DOHH2 (cell line): ENCODE data around the gene CFAP61.

ENCODE experiments used
- H3F3A ChIP-seq: fragments of 200-600 bp; sonication (generic), shearing (Covaris generic); 2 replicates; pipeline ENCODE4 v1.6.0; 2016; ENCODE audit warnings: antibody characterized with exemption, mild to moderate bottlenecking; ENCODE audit not compliant: control insufficient read depth, insufficient read depth
- H3K27ac ChIP-seq: fragments of 200-600 bp; sonication (generic); 2 replicates; pipeline ENCODE4 v1.5.1; 2014; ENCODE audit warnings: low read depth, mild to moderate bottlenecking, low read length, moderate library complexity
- H3K27me3 ChIP-seq: fragments of 200-600 bp; sonication (generic); 2 replicates; pipeline ENCODE4 v1.6.1; 2014; ENCODE audit warnings: mild to moderate bottlenecking, low read length, mixed read lengths; ENCODE audit not compliant: control insufficient read depth
- H3K36me3 ChIP-seq: fragments of 200-600 bp; sonication (generic); 2 replicates; pipeline ENCODE4 v1.6.1; 2014; ENCODE audit warnings: mild to moderate bottlenecking, low read length, moderate library complexity, mixed read lengths; ENCODE audit not compliant: control insufficient read depth
- H3K4me1 ChIP-seq: fragments of 200-600 bp; sonication (generic); 2 replicates; pipeline ENCODE4 v1.6.1; 2014; ENCODE audit warnings: mild to moderate bottlenecking, low read length, mixed read lengths; ENCODE audit not compliant: control insufficient read depth
- H3K4me2 ChIP-seq: fragments of 200-600 bp; sonication (generic); 2 replicates; pipeline ENCODE4 v1.6.0; 2014; ENCODE audit warnings: mild to moderate bottlenecking, low read length, moderate library complexity
- H3K4me3 ChIP-seq: fragments of 200-600 bp; sonication (generic); 2 replicates; pipeline ENCODE4 v1.5.1; 2014; ENCODE audit warnings: mild to moderate bottlenecking, low read length, mixed read lengths
- H3K79me2 ChIP-seq: fragments of 200-600 bp; sonication (generic); 2 replicates; pipeline ENCODE4 v1.6.1; 2014; ENCODE audit warnings: mild to moderate bottlenecking, low read length, mixed read lengths; ENCODE audit not compliant: control insufficient read depth
- H3K9me2 ChIP-seq: fragments of 200-600 bp; sonication (generic); replicated peaks from 2 replicates; pipeline ENCODE4 v1.6.1; 2014; ENCODE audit warnings: mild to moderate bottlenecking, low read length, mixed read lengths; ENCODE audit not compliant: control insufficient read depth
- H3K9me3 ChIP-seq: fragments of 200-600 bp; sonication (generic); 2 replicates; pipeline ENCODE4 v1.6.1; 2014; ENCODE audit warnings: antibody characterized with exemption, low read length, mixed read lengths; ENCODE audit not compliant: control insufficient read depth, insufficient read depth
- H4K20me1 ChIP-seq: fragments of 200-600 bp; sonication (generic); 2 replicates; pipeline ENCODE4 v1.6.0; 2014; ENCODE audit warnings: low read depth, mild to moderate bottlenecking, antibody characterized with exemption, low read length, moderate library complexity; ENCODE audit not compliant: control insufficient read depth, insufficient read depth
- EZH2phosphoT487 ChIP-seq: fragments of 200-600 bp; sonication (generic); IDR thresholded peaks from 2 replicates; pipeline ENCODE4 v1.6.1; 2017; ENCODE audit warnings: borderline replicate concordance, mild to moderate bottlenecking, antibody characterized with exemption, low read length, moderate library complexity, mixed read lengths
- TF ChIP-seq, protein P1 (sequence below): fragments of 200-600 bp; sonication (generic); IDR thresholded peaks from one replicate; pipeline ENCODE4 v1.5.1; 2014; ENCODE audit warnings: antibody characterized with exemption, mild to moderate bottlenecking, low read depth, low read length; ENCODE audit not compliant: poor library complexity, severe bottlenecking

Gene CFAP61

GRCh38 chr20:20207291-20207690 lies 155.0 kb downstream of the CFAP61 start:
- Histone ChIP-seq H3K79me2 (no peaks in the 10 kb centered on the region), H4K20me1 (no peaks in the 10 kb centered on the region), H3K4me1 (0 out of 2 replicates have a peak, but pooled peaks cover 4% of the 10 kb centered on the region), H3K27ac (no peak overlapping the region), H3K4me2 (no peak overlapping the region), H3K9me2 (no peaks in the 10 kb centered on the region), H3K4me3 (no peak overlapping the region), H3K36me3 (no peaks in the 10 kb centered on the region), H3K9me3 (no peaks in the 10 kb centered on the region), H3K27me3 (peaks cover 9% of the 10 kb centered on the region; the same call in 1 of the 2 replicates), H3F3A (no peaks in the 10 kb centered on the region)
- no peak for TF ChIP-seq EZH2phosphoT487
- TF ChIP-seq, protein P1, sequence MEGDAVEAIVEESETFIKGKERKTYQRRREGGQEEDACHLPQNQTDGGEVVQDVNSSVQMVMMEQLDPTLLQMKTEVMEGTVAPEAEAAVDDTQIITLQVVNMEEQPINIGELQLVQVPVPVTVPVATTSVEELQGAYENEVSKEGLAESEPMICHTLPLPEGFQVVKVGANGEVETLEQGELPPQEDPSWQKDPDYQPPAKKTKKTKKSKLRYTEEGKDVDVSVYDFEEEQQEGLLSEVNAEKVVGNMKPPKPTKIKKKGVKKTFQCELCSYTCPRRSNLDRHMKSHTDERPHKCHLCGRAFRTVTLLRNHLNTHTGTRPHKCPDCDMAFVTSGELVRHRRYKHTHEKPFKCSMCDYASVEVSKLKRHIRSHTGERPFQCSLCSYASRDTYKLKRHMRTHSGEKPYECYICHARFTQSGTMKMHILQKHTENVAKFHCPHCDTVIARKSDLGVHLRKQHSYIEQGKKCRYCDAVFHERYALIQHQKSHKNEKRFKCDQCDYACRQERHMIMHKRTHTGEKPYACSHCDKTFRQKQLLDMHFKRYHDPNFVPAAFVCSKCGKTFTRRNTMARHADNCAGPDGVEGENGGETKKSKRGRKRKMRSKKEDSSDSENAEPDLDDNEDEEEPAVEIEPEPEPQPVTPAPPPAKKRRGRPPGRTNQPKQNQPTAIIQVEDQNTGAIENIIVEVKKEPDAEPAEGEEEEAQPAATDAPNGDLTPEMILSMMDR, result no peak

DNA sequence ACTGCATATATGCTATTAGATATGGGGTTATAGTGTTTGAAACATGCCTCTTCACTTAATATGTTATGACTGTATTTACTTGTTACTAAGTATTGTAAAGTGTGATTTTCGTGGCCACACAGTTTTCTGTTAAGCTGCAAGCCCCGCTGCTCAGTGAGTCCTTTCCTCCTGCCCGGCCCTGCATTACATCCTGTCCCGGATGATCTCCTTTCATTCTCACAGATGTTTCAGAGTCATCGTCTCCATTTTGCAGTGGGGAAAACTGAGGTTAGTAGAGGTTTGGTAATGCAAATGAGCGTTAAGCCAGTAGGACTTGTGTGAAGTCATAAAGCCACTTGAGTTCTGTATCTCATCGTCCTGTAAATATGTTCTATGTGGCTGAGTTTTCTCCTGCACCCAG lies 155.5 kb downstream of the CFAP61 start:
- Histone ChIP-seq H4K20me1 (no peaks in the 10 kb centered on the region), H3K27ac (no peak overlapping the region), H3K79me2 (no peaks in the 10 kb centered on the region), H3F3A (no peaks in the 10 kb centered on the region), H3K4me1 (0 out of 2 replicates have a peak, but pooled peaks cover 7% of the 10 kb centered on the region), H3K9me2 (no peaks in the 10 kb centered on the region), H3K27me3 (peaks cover 9% of the 10 kb centered on the region; the same call in 1 of the 2 replicates), H3K4me2 (no peak overlapping the region), H3K9me3 (no peaks in the 10 kb centered on the region), H3K4me3 (no peak overlapping the region), H3K36me3 (no peaks in the 10 kb centered on the region)
- TF ChIP-seq, protein P1, result no peak
- TF ChIP-seq EZH2phosphoT487, result no peak

- TF ChIP-seq, protein P1, result no peak
- TF ChIP-seq EZH2phosphoT487, result no peak
- H3K4me2 ChIP-seq, result no peak overlapping the region
These were observed 157.4 kb downstream of the CFAP61 start for GRCh38 chr20:20209684-20210083.

DNA sequence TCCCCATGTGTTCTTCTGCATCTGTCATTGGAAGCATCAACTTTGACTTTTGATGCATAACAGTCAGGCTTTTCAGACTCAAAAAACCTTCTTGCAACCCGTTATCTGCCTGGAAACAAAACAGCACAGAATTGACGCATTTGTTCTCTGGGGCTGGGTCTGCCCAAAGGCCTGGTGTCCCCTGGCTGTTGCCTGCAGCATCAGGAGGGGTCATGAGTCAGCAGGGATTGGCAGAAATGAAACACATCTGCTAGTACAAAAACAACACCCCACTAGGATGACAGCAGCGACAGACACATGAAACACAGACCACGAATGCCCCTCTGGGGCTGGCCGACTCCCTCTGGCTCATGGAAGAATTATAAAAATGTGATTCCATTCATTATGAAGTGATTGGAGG lies 158.0 kb downstream of the CFAP61 start:
- no peaks in the 10 kb centered on the region for H3K9me3 ChIP-seq
- no peaks in the 10 kb centered on the region for H3K79me2 ChIP-seq
- H3K4me1 ChIP-seq, result 0 out of 2 replicates have a peak, but pooled peaks cover 7% of the 10 kb centered on the region
- no peak overlapping the region for H3K4me2 ChIP-seq
- H3K27ac ChIP-seq, result no peak overlapping the region
- TF ChIP-seq, protein P1, result no peak
- TF ChIP-seq EZH2phosphoT487, result no peak
- no peaks in the 10 kb centered on the region for H3K36me3 ChIP-seq
- H3K9me2 ChIP-seq, result no peaks in the 10 kb centered on the region
- no peaks in the 10 kb centered on the region for H4K20me1 ChIP-seq
- H3K27me3 ChIP-seq, result peaks cover 9% of the 10 kb centered on the region; the same call in 1 of the 2 replicates
- no peaks in the 10 kb centered on the region for H3F3A ChIP-seq
- H3K4me3 ChIP-seq, result no peak overlapping the region

More at GRCh38 chr20:20209684-20210083, 157.4 kb downstream of the CFAP61 start:
- no peak overlapping the region for H3K27ac ChIP-seq
- no peaks in the 10 kb centered on the region for H3K9me3 ChIP-seq
- H3K79me2 ChIP-seq, result no peaks in the 10 kb centered on the region
- H3K4me3 ChIP-seq, result no peak overlapping the region
- H3K9me2 ChIP-seq, result no peaks in the 10 kb centered on the region
- peaks cover 9% of the 10 kb centered on the region; the same call in 1 of the 2 replicates for H3K27me3 ChIP-seq
- no peaks in the 10 kb centered on the region for H3F3A ChIP-seq
- H4K20me1 ChIP-seq, result no peaks in the 10 kb centered on the region
- no peaks in the 10 kb centered on the region for H3K36me3 ChIP-seq
- H3K4me1 ChIP-seq, result 0 out of 2 replicates have a peak, but pooled peaks cover 7% of the 10 kb centered on the region
